NCI-H345 treated with DMSO at 0.1 percent for 48 hours (cell line): ENCODE data around the gene STAMBP.
A peak's percentile ranks its signal among the peaks of the same experiment; 100 is the strongest.
"Not testable (repeated sequence)": the region's sequence is repeated elsewhere in the genome, so short reads cannot be mapped to it uniquely, and the experiment has no call there.

Experiments used
- DNase-seq: peaks from one replicate; lab custom pipeline; 2025; ENCODE audit not compliant: unreplicated experiment; lab: John Stamatoyannopoulos, UW

Gene STAMBP

DNA sequence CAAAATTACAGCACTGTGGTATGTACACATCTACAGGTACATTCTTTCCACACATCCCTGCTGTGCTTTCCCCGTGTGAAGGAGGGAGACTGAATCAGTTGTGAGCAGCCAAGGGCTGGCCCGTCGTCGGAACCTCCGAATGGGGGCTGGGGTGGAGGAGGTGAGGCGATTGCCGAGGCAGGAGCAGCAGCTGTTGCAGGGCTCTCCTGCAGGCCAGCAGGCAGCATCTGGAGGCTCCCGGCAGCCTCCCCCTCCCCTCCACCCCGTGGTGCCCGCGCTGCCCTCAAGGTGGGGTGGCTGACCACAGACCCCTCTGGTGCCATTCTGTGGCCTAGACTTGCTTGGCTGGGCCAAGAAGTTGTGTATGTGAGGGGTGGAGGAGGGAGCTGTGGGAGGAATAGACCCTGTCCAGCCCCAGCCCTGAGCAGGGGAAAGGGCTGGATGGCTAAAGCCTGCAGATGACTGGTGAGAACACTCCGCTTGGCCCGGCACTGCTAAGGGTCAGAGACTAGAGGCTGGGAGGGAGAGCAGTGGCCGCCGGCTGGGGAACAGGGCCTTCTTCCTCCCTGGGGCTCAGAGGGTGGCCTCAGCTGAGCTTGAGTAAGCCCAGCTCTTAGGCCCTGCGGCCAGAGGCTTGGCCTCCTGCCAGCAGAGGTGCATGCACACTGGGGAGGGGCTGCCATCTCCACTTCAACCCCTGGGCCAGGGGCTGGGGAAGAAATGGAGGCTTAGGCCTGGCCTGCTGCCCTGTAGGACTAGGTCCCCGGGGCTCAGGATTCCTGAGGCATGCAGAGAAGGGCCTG, 7.6 kb downstream of the STAMBP start:
- no peak for DNase-seq

- no peak for DNase-seq
Measured at GRCh38 chr2:73837847-73838585, 9.3 kb downstream of the STAMBP start.

- no peak for DNase-seq
Measured at GRCh38 chr2:73838889-73839534, 10.3 kb downstream of the STAMBP start.

GRCh38 chr2:73839653-73840411, 11.1 kb downstream of the STAMBP start:
- DNase-seq, result no peak

DNA sequence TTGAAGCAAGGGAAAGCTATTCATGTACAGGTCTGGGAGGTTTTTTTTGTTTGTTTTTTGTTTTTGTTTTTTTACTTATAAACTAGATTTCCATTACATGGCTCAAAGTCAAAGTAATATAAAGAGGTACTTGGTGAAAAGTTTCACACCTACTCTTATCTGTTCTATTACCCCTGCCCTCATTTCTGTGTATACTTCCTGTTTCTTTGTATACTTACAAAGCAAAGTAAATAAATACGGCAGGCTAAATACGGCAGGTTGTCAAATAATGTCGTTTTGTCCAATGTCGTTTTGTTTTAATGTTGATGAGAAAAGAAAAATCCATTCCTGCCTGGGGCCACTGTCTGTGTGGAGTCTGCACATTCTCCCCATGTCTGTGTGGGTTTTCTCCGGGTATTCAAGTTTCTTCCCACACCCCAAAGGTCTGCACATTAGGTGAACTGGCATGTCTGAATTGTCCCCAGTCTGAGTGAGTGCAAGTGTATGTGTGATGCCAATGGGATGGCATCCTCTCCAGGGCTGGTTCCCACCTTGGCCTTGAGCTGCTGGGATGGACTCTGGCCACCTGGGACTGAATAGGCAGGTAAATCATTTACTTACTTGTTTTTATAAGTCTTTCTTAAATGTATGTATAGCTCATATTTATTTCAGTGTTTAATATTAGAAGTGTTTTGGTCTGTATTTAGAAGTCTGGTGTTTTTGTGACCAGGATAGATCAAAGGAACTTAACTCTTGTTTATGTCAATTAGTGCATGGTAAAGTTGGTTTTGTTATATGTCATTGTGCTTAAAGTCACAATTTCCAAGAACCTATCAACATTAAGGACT, 13.4 kb downstream of the STAMBP start:
- DNase-seq, result no peak

DNA sequence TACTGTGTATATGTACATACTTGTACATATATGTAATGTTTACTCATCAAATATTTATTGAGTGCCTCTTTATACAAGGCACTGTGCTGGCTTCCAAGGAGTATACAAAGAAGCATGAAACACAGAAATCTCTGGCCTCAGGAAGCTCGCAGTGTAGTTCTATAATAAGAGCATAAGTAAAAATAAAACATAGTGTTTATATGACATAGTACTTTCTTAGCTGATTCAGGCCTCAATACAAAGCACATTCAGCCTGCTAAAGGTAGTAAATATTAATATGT, 13.9 kb downstream of the STAMBP start:
- DNase-seq, result no peak

DNA sequence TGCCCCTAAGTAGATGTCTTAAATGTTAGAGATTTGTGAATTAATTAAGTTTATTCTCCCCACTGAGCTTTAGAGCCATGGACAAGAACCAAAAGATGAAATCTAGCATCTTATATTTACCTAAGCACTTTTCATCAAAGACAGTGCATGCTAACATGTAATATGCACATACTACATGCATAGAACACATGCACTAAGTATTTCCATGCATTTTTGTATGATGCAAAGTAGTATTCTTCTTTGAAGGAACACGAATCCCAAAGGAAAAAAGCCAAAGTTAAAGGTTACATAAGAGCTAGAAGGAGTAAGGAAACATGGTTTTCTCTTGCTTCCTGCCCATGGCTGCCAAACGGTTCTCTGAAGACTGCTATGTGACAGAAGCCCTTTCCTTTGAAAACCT, 15.3 kb downstream of the STAMBP start:
- DNase-seq, result no peak

- peak; percentile 95 for DNase-seq
Measured at GRCh38 chr2:73850009-73850408, 21.2 kb downstream of the STAMBP start.

GRCh38 chr2:73851274-73851673, 22.5 kb downstream of the STAMBP start:
- DNase-seq, result no peak

DNA sequence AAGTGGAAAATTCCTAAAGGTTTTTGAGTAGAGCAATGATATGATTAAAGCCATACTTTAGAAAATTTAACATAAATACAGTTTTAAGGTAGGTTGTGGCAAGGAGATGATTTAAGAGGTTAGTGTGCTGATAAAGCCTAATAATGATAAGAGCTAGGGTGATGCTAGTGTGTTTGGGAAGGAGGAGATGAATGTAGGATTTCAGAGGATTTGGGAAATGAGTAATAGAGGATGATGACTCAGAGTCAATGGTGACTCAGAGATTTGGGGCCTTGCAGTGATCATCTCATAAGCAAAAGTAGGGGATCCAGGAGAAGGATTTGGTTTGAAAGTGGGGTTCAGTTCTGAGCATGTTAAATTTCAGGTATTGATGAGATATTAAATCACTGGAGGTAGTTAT, 23.3 kb downstream of the STAMBP start:
- DNase-seq, result no peak

- DNase-seq, result no peak
Measured at GRCh38 chr2:73855526-73855925, 26.8 kb downstream of the STAMBP start.

- DNase-seq, result no peak
Measured at GRCh38 chr2:73856214-73856613, 27.5 kb downstream of the STAMBP start.

DNA sequence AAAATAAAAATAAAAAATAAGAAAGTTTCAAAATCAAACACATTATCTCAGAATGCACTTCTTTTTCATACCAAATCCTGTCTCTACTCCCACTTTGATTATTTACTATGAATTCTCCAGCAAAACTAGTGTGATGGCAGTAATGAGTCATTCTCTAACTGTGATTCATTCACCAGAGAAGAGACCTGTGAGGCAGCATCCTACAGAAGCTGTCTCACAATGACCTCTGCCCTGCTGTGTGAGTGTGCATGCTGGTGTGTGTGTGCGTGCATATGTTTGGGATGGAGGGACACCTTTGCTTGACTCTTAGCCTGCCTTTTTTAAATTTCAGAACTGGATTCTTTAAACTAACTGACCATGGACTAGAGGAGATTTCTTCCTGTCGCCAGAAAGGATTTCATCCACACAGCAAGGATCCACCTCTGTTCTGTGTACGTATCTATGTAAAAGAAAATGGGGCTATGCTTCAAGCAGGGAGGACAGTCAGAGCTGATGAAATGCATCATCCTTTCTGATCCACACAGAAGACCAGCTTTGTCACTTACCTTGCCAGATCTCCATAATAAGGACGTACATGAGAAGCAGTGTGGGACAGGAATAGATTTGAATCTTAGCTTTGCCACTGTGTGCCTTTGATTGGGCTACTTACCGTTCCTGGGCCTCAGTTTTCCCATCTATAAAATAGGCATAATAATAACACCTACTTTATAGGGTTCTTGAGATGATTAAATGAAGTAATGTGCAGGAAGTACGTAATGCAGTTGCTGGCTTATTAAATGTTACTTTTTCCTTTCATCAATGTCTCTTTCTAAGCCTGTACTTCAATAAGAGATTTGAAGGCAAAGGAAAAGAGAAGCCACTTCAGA, 31.2 kb downstream of the STAMBP start:
- no peak for DNase-seq

GRCh38 chr2:73862987-73863386, 34.2 kb downstream of the STAMBP start:
- no peak for DNase-seq

- DNase-seq, result no peak
Measured at GRCh38 chr2:73868204-73868978, 39.6 kb downstream of the STAMBP start.

GRCh38 chr2:73870084-73870483, 41.3 kb downstream of the STAMBP start:
- no peak for DNase-seq

DNA sequence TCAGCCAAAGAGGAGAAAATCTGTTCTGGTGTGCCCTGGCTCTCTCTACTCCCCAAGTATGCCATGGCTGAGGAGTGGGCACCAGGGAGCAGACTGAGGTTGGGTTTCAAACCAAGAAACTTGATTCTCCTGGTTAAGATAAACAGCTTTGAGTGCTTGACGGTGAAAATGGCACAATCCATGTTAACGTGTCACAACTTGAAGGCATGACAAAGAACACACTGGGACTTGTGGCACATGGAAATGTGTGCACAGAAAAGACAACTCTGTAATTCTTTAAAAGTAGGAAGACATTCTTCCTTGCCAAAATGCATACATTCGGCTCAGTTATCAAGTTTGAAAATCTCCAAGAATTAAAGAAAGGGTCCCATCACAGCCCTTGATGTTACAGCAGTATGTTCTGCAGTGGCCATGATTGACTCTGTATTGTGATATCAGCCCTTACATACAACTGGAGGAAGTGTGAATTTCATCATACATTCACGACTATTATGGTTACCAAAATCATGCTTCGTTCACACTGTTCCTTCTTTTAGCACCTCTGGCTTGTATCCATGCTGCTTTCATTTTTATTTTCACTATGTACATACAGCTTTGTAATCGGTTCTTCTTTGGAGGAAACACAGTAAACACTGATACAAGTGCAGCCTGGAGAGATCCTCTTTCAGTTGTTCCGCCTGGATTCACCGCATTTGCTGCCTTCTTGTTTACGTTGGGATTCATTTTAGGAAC, 48.5 kb downstream of the STAMBP start:
- DNase-seq, result peak; percentile 95

DNA sequence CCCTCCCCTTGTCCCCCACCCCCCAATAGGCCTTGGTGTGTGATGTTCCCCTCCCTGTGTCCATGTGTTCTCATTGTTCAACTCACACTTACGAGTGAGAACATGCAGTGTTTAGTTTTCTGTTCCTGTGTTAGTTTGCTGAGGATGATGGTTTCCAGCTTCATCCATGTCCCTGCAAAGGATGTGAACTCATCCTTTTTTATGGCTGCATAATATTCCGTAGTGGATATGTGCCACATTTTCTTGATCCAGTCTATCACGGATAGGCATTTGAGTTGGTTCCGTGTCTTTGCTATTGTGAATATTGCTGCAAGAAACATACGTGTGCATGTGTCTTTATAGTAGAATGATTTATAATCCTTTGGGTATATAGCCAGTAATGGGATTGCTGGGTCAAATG, 49.2 kb downstream of the STAMBP start:
- not testable (repeated sequence) for DNase-seq
